DND-41 (cell line): ENCODE results near the gene WDR93.

Experiments
- EZH2 ChIP-seq: IDR thresholded peaks from 3 replicates; pipeline ENCODE4 v1.6.1; 2012; ENCODE audit warnings: borderline replicate concordance, low read depth, mild to moderate bottlenecking, moderate library complexity, low read length, inconsistent platforms; ENCODE audit not compliant: severe bottlenecking
- TF ChIP-seq, protein P1 (sequence below): IDR thresholded peaks from 2 replicates; pipeline ENCODE4 v1.5.1; 2012; ENCODE audit warnings: borderline replicate concordance, low read length, moderate library complexity, mild to moderate bottlenecking; ENCODE audit not compliant: poor library complexity, severe bottlenecking; ENCODE audit errors: extremely low read depth

DNA sequence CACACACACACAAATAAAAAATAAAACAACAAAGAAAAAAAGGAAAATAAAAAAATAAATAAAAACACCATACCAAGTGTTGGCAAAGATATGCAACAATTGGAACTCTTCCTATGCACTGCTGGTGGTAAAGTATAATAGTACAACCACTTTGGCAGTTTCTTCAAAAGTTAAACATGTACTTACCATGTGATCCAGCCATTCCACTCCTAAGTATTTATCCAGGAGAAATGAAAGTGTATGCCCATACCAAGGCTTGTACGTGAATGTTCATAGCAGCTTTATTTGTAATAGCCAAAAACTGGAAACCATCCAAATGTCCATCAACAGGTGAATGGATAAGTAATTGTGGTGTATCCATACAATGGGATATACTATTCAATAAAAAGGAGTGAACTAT is 17.0 kb downstream of the WDR93 start:
- TF ChIP-seq, protein P1, sequence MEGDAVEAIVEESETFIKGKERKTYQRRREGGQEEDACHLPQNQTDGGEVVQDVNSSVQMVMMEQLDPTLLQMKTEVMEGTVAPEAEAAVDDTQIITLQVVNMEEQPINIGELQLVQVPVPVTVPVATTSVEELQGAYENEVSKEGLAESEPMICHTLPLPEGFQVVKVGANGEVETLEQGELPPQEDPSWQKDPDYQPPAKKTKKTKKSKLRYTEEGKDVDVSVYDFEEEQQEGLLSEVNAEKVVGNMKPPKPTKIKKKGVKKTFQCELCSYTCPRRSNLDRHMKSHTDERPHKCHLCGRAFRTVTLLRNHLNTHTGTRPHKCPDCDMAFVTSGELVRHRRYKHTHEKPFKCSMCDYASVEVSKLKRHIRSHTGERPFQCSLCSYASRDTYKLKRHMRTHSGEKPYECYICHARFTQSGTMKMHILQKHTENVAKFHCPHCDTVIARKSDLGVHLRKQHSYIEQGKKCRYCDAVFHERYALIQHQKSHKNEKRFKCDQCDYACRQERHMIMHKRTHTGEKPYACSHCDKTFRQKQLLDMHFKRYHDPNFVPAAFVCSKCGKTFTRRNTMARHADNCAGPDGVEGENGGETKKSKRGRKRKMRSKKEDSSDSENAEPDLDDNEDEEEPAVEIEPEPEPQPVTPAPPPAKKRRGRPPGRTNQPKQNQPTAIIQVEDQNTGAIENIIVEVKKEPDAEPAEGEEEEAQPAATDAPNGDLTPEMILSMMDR, result no peak
- no peak for TF ChIP-seq EZH2
